ENCODE results near the gene GRIK4.
"Not testable (repeated sequence)": the region's sequence is repeated elsewhere in the genome, so short reads cannot be mapped to it uniquely, and the experiment has no call there.

The GRIK4 gene

GRCh38 chr11:120574876-120575275 is 63.3 kb downstream of the GRIK4 start:
- no peak for DNase-seq (ENCODE audit: low spot score)

- no peak for DNase-seq (ENCODE audit: low spot score)
These were observed 63.9 kb downstream of the GRIK4 start for GRCh38 chr11:120575461-120575860.

GRCh38 chr11:120576606-120577005 is 65.1 kb downstream of the GRIK4 start:
- DNase-seq (ENCODE audit: low spot score): no peak

- no peak for DNase-seq (ENCODE audit: low spot score)
These were observed 65.5 kb downstream of the GRIK4 start for GRCh38 chr11:120577041-120577440.

GRCh38 chr11:120577624-120578363 is 66.2 kb downstream of the GRIK4 start:
- DNase-seq (ENCODE audit: low spot score): no peak

- DNase-seq (ENCODE audit: low spot score): no peak
These were observed 67.1 kb downstream of the GRIK4 start for GRCh38 chr11:120578596-120579154.

- no peak for DNase-seq (ENCODE audit: low spot score)
These were observed 68.1 kb downstream of the GRIK4 start for GRCh38 chr11:120579611-120580031.

DNA sequence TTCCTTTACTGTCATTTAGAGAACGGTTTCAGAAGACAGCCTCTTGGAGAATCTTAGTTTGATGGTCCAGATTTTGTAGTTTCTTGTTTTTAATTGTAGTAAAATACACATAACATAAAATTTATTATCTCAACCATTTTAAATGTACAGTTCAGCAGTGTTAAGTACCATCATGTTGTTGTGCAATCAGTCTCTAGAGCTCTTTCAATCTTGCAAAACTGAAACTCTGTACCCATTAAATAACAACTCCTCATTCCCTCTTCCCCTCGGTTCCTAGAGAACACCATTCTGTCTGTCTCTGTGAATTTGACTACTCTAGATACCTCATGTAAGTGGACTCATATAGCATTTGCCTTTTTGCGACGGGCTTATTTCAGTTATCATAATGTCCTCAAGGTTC is 69.8 kb downstream of the GRIK4 start:
- DNase-seq (ENCODE audit: low spot score): no peak

- not testable (repeated sequence) for DNase-seq (ENCODE audit: low spot score)
These were observed 71.0 kb downstream of the GRIK4 start for GRCh38 chr11:120582535-120582934.

DNA sequence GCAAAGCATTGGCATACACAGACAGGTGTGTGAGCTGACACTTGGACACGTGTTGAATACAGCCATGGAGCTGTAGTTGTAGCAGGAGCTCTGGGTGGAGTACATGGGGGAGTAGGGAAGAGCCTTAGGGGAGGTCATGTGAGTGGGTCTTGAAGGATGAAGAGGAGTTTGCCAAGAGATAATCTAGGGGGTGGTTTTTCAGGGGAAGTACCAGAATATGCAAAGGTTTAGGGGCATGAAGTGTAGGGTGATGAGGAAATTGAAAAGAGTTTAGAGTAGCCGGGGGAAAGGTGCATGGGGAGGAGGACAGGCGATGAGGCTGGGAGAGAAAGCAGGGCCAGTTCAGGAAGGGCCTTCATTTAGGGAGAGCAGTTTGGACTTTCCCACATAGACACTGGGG is 74.5 kb downstream of the GRIK4 start:
- no peak for DNase-seq (ENCODE audit: low spot score)

- no peak for DNase-seq (ENCODE audit: low spot score)
These were observed 75.2 kb downstream of the GRIK4 start for GRCh38 chr11:120586728-120587127.

DNA sequence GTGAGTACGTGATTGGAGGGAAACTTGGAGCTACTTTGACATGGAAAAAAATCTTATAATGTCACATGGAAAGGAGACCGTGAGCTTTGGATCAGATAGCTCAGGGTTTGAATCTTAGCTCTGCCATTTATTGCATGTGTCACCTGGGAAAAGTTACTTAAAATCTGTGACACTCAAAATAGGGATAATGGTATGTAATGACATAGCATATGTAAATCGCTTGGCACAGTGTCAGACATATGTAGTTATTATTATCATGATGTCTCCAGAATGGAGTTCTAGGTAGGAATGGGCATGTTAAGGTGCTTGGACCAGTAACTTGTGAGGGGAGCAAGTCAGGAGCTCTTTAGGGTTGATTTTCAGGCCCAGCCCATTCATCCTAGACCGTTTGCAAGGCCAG is 75.8 kb downstream of the GRIK4 start:
- DNase-seq (ENCODE audit: low spot score): no peak

- no peak for DNase-seq (ENCODE audit: low spot score)
These were observed 77.8 kb downstream of the GRIK4 start for GRCh38 chr11:120589376-120589775.

DNA sequence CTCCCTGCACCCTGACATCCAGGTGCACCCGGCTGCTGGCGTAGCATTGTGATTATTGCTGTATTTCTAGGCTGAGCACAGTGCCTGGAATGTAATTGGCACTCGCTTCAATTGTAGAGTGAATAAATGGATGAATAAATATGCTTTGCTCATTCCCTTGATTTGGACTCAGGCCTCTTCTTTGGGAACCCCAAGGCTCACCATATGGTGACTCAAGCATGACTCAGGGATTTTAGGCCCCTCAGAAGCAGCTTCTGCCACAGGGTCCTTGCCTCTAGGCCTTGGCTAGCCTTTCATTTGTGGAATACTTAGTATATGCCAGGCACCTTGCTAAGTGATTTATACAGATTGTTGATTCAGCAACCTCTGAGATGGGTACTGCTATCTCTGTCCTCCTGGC is 78.9 kb downstream of the GRIK4 start:
- DNase-seq (ENCODE audit: low spot score): no peak

- DNase-seq (ENCODE audit: low spot score): no peak
These were observed 83.2 kb downstream of the GRIK4 start for GRCh38 chr11:120594746-120595145.

GRCh38 chr11:120595557-120595956 is 84.0 kb downstream of the GRIK4 start:
- DNase-seq (ENCODE audit: low spot score): no peak

GRCh38 chr11:120597250-120598215 is 86.0 kb downstream of the GRIK4 start:
- DNase-seq (ENCODE audit: low spot score): no peak

GRCh38 chr11:120598517-120599257 is 87.1 kb downstream of the GRIK4 start:
- no peak for DNase-seq (ENCODE audit: low spot score)

DNA sequence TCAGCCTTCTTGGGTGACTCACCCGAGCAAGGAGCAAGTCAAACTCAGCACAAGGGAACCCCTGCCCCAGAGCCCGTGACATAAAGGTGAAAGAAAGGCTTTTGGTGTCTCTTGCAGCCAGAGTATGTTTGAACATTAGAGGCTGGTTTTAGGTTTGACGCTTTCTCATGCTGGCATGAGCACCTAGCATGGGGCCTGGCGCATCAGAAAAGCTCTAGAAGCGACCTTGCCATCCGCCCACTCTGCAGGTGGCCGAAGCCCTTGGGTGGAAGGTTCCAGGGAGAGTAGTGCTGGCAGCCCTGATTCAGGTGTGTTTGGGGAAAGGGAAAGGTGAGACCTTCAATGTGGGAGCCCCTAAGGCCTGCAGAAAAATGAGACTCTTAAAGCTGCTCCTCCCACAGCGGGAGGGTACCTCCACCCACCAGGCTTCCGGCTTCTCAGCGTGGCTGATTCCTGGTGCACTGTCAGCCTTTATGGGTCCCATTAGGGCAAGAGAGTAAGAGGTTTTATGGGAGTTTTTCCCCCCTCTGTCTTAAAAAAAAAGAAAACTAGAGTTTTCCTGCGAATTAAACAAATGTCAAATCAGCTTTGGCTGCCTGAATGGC is 88.4 kb downstream of the GRIK4 start:
- no peak for DNase-seq (ENCODE audit: low spot score)

DNA sequence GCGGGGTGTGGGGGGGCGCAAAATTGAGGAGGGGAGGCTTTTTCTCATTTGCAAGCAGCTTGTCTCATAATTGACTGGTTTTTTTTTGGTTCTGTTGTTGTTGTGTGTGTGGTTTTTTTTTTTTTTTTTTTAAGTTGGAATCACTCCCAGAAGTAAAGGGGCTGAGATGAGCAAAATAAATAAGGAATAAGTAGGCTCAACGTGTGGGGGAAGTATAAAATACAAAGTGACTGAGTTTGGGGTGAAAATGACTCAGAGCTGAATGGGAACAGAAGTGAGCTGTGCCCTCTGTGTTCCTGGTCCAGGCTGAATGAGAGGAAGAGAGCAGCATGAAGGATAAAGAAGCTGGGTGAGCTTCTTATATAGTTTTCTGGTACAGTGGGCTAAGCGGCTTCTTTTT is 90.0 kb downstream of the GRIK4 start:
- no peak for DNase-seq (ENCODE audit: low spot score)

- no peak for DNase-seq (ENCODE audit: low spot score)
These were observed 91.5 kb downstream of the GRIK4 start for GRCh38 chr11:120603071-120603470.

GRCh38 chr11:120605469-120605868 is 93.9 kb downstream of the GRIK4 start:
- DNase-seq (ENCODE audit: low spot score): no peak
